ENCODE results near the gene RASSF3. TPM values are rescaled to one million over a fixed set of nuclear protein-coding genes. Genes with fewer than 3 reads are reported as not detected.

The RASSF3 gene
- total and polyA plus RNA-seq, 7 donors = 34.7 to 348 (median 143) TPM

- no peaks in the 10 kb centered on the region for H3K36me3 ChIP-seq
- peak overlapping the region in 3 of 4 donors; percentile 56 to 66 (median 64) for H3K27ac ChIP-seq
- H3K4me3 ChIP-seq = no peak overlapping the region
- intact Hi-C loops (cut with DNase I) = no loop called here
- peaks cover 0 to 83% (median 58%) of the 10 kb centered on the region in 4 donors for H3K4me1 ChIP-seq
- TF ChIP-seq CTCF (IDR thresholded peaks at IDR 0.05) (no peak), EP300 (IDR thresholded peaks at IDR 0.05) (no peak), POLR2A (IDR thresholded peaks at IDR 0.05) (no peak), POLR2AphosphoS5 (IDR thresholded peaks at IDR 0.05) (no peak)
- H3K9me3 ChIP-seq = no peaks in the 10 kb centered on the region
- H3K27me3 ChIP-seq = no peaks in the 10 kb centered on the region
- 48 to 67% methylated on average over 5 of the region's 5 CpGs for WGBS, 2 donors
- no peak for DNase-seq
Observed at GRCh38 chr12:64635356-64635998, 25.2 kb downstream of the RASSF3 start.

GRCh38 chr12:64636856-64637255 is 26.6 kb downstream of the RASSF3 start:
- intact Hi-C loops (cut with DNase I) = no loop called here
- no peaks in the 10 kb centered on the region for H3K27me3 ChIP-seq
- DNase-seq = no peak
- H3K36me3 ChIP-seq = no peaks in the 10 kb centered on the region
- H3K4me1 ChIP-seq = peaks cover 0 to 69% (median 48%) of the 10 kb centered on the region in 4 donors
- H3K27ac ChIP-seq = peak overlapping the region in 3 of 4 donors; percentile 46 to 66 (median 64)
- TF ChIP-seq POLR2AphosphoS5 (IDR thresholded peaks at IDR 0.05) = no peak
- no peak for TF ChIP-seq CTCF (IDR thresholded peaks at IDR 0.05)
- no peak for TF ChIP-seq EP300 (IDR thresholded peaks at IDR 0.05)
- TF ChIP-seq POLR2A (IDR thresholded peaks at IDR 0.05) = no peak
- H3K4me3 ChIP-seq = no peak overlapping the region
- H3K9me3 ChIP-seq = no peaks in the 10 kb centered on the region
- WGBS, 2 donors = 16 to 58% methylated on average over 2 of the region's 2 CpGs

GRCh38 chr12:64639466-64639865 is 29.2 kb downstream of the RASSF3 start:
- no peak for TF ChIP-seq POLR2AphosphoS5 (IDR thresholded peaks at IDR 0.05)
- TF ChIP-seq CTCF (IDR thresholded peaks at IDR 0.05) = no peak
- TF ChIP-seq POLR2A (IDR thresholded peaks at IDR 0.05) = no peak
- TF ChIP-seq EP300 (IDR thresholded peaks at IDR 0.05) = no peak
- Histone ChIP-seq H3K27ac (peak overlapping the region in 2 of 4 donors; percentile 64 to 66), H3K4me1 (peaks cover 0 to 63% (median 37%) of the 10 kb centered on the region in 4 donors), H3K36me3 (no peaks in the 10 kb centered on the region), H3K9me3 (no peaks in the 10 kb centered on the region), H3K27me3 (no peaks in the 10 kb centered on the region), H3K4me3 (no peak overlapping the region)
- WGBS, 2 donors = 23 to 66% methylated on average over 1 of the region's 1 CpG
- intact Hi-C loops (cut with DNase I) = no loop called here
- DNase-seq = no peak

GRCh38 chr12:64646318-64646717 is 36.0 kb downstream of the RASSF3 start:
- intact Hi-C loops (cut with DNase I) = no loop called here
- Histone ChIP-seq H3K27ac (peak overlapping the region in 1 of 4 donors; percentile 1), H3K4me1 (peaks cover 0 to 80% (median 45%) of the 10 kb centered on the region in 4 donors), H3K9me3 (no peaks in the 10 kb centered on the region), H3K27me3 (no peaks in the 10 kb centered on the region), H3K4me3 (no peak overlapping the region), H3K36me3 (no peaks in the 10 kb centered on the region)
- no peak for DNase-seq
- TF ChIP-seq POLR2A (IDR thresholded peaks at IDR 0.05) = no peak
- TF ChIP-seq CTCF (IDR thresholded peaks at IDR 0.05) = no peak
- TF ChIP-seq EP300 (IDR thresholded peaks at IDR 0.05) = no peak
- TF ChIP-seq POLR2AphosphoS5 (IDR thresholded peaks at IDR 0.05) = no peak

- Histone ChIP-seq H3K4me1 (peaks cover 0 to 82% (median 52%) of the 10 kb centered on the region in 4 donors), H3K4me3 (no peak overlapping the region)
- intact Hi-C loops (cut with DNase I) = no loop called here
Observed at GRCh38 chr12:64649487-64649886, 39.2 kb downstream of the RASSF3 start.

More at GRCh38 chr12:64649487-64649886, 39.2 kb downstream of the RASSF3 start:
- no peak for DNase-seq
- TF ChIP-seq EP300 (IDR thresholded peaks at IDR 0.05) (no peak), POLR2A (IDR thresholded peaks at IDR 0.05) (no peak), CTCF (IDR thresholded peaks at IDR 0.05) (no peak), POLR2AphosphoS5 (IDR thresholded peaks at IDR 0.05) (no peak)
- Histone ChIP-seq H3K27ac (peak overlapping the region in 3 of 4 donors; percentile 71 to 86 (median 72)), H3K9me3 (no peaks in the 10 kb centered on the region), H3K36me3 (no peaks in the 10 kb centered on the region), H3K27me3 (no peaks in the 10 kb centered on the region)
- 92% methylated on average over 6 of the region's 6 CpGs for WGBS, 2 donors

Measured in sigmoid colon (tissue), 7 donors.